Fibroblast of the aortic adventitia (primary cell): ENCODE data around the gene OPCML. TPM values are rescaled to one million over a fixed set of nuclear protein-coding genes. Genes with fewer than 3 reads are reported as not detected.

Experiments used
- DNase-seq: peaks from one replicate; pipeline ENCODE4 v3.0.0-alpha.2; 2010; ENCODE audit warnings: low read depth
- H3K4me3 ChIP-seq: 2 replicates; pipeline ENCODE4 v1.5.1; 2011; ENCODE audit warnings: low read depth, mild to moderate bottlenecking, control low read depth, low read length, moderate library complexity
- CTCF ChIP-seq: IDR thresholded peaks from 2 replicates; pipeline ENCODE4 v1.5.1; 2011; ENCODE audit warnings: mild to moderate bottlenecking, low read length, control low read depth, inconsistent platforms; ENCODE audit not compliant: insufficient read depth
- total RNA-seq: library from RNA; depleted of rRNA; stranded (reverse); fragments of >200 nt; gene quantifications from 2 replicates; pipeline ENCODE4 v1.2.3, GENCODE V29; 2012; ENCODE audit warnings: low replicate concordance

OPCML gene
- total RNA-seq, 1 donor = 0.18 TPM

GRCh38 chr11:133214646-133215045, 317.7 kb downstream of the OPCML start:
- no peak overlapping the region for H3K4me3 ChIP-seq
- no peak for DNase-seq
- no peak for TF ChIP-seq CTCF

- no peak for DNase-seq
- TF ChIP-seq CTCF = no peak
- H3K4me3 ChIP-seq = no peak overlapping the region
Observed at GRCh38 chr11:133212201-133212600, 320.1 kb downstream of the OPCML start.

GRCh38 chr11:133207995-133208394, 324.3 kb downstream of the OPCML start:
- no peak for TF ChIP-seq CTCF
- DNase-seq = no peak
- H3K4me3 ChIP-seq = no peak overlapping the region

- no peak for TF ChIP-seq CTCF
Observed at GRCh38 chr11:133206313-133207005, 325.8 kb downstream of the OPCML start.

GRCh38 chr11:133204158-133204557, 328.1 kb downstream of the OPCML start:
- DNase-seq = no peak
- H3K4me3 ChIP-seq = no peak overlapping the region
- no peak for TF ChIP-seq CTCF

More at GRCh38 chr11:133206313-133207005, 325.8 kb downstream of the OPCML start:
- no peak overlapping the region for H3K4me3 ChIP-seq
- DNase-seq = no peak

GRCh38 chr11:133202816-133203215, 329.5 kb downstream of the OPCML start:
- H3K4me3 ChIP-seq = no peak overlapping the region
- no peak for TF ChIP-seq CTCF
- no peak for DNase-seq

GRCh38 chr11:133198438-133198837, 333.9 kb downstream of the OPCML start:
- TF ChIP-seq CTCF = no peak

More at GRCh38 chr11:133198438-133198837, 333.9 kb downstream of the OPCML start:
- no peak for DNase-seq
- H3K4me3 ChIP-seq = no peak overlapping the region
